Amygdala (tissue), 56 donors: ENCODE measurements around the gene CAMK2D.

Source experiments
- DNase-seq, 56 donors: peaks; one replicate each; lab custom pipeline; 2025; lab: John Stamatoyannopoulos, UW

CAMK2D gene

DNA sequence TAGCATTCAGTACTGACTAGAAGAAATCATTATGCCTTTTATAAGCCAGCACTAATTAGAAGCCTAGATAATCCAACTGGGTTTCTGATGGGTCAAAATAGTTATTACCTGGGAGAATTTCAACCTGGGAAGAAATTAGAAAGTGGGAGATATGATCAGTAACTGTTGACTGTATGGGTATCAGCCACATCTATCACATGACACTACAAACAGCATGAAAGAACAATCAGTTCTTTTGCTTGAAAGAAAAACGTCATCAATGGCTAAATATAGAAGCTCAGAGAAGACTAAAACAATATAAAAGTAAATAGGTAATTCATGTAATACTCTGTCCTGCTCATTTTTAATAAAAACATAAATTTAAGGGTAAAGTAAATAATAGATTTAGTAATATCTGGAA, 145.1 kb downstream of the CAMK2D start:
- no peak for DNase-seq

DNA sequence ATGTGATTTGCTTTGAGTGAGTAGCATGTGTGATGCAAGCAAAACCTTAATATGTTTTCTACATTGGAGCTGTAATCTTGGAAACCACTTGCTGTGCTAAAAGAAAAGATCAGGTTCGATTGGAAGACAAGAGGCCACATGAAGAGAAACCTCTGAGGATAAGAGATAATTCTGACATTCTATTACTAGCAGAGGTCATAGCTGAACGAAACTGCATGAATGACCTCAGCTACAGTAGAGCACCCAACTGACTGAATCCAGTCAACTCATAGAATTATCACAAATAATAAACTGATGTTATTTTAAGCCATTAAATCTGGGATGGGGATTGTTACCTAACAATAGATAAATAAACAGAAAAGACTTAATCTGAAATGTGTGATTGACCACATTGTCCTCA, 147.1 kb downstream of the CAMK2D start:
- no peak for DNase-seq

DNA sequence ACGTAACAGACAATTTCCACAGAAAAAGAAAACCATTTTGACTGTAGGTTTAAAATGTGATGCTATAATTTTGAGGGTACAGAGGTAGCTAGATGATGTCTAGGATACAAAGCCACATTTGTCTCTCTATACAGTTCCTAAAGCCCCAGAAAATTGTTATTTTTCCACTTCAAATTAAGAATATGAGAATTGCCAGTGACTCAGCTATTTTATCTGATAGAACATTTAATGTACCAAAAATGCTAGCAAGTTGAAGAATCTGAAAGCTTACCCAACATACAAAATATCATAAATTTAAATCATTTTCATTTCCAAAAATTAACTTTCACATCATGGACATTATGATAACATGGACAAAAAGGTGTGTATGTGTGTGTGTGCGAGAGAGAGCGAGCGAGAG, 148.0 kb downstream of the CAMK2D start:
- DNase-seq: no peak

DNA sequence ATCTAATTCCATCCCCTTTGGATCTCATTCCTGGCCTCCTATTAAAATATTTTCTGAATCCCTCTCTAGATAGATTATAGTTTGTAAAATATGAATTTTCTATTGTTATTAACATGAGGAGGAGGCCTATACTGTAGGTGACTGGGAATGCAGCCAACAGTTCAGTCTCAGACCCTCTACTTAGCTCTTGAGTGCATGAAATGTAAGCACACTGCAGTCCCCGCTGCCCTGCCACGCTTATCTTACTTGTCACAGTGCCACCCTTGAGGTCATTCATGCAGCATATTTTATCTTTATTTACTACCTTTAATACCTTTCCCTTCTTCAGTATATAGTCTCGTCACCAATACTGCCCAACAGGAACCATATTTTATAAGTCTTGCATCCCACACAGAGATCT, 151.0 kb downstream of the CAMK2D start:
- DNase-seq: no peak

DNA sequence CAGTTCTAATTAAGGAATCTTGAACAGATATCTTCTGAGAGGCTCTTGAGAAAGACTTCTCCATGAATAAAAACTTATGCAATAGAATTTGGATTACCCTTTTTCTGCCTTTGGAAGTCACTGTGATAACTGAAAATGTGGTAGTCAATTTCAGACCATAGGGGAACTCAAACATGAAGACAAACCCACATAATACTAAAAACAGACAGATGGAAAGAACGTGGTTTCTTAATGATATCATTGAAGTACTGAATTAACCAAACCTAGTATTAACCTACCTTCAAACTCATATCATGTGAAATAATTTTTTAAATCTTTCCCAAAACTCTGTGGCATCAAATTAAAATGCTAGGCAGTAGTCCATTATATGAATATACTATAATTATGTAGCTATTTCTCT, 153.5 kb downstream of the CAMK2D start:
- DNase-seq: no peak

DNA sequence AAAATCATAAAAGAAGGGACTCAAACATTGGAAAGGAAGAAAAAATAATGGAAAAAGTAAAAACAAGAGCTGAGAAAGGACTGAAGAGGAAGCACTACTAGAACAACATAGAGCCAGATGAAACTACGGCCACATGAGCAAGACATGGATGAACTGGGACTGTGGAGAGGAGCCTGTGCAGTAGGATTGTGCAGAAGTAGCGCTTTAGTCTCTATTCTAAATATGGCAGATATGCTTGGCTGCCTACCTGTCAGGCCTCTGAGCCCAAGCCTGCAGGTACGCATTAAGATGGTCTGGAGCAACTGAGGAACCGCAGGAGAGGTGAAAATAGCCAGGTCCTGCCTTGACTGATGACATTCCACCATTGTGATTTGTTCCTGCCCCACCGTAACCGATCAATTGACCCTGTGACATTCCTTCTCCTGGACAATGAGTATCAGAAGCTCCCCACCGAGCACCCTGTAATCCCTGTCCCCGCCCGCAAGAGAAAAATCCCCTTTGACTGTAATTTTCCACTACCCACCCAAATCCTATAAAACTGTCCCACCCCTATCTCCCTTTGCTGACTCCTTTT, 154.3 kb downstream of the CAMK2D start:
- DNase-seq: no peak

DNA sequence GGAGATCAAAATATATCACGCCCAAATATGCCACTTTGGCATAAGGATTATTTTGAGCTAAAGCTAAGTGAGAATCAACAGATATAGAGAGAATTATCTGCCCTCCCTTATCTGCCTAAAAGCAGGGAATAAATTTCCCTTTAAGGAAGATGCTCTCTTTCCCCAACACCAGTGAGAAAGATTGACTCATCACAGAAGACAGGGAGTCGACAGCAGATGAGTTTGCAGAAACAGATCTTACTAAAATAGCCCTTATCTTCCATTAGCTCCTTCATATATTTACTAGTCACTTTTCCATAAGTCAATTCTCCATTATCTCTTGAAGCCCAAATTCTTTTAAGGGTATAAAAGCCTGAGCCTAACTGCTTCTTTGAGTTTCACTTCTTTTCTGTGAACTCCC, 156.6 kb downstream of the CAMK2D start:
- peak in 1 of 56 donors; percentile 2 for DNase-seq

DNA sequence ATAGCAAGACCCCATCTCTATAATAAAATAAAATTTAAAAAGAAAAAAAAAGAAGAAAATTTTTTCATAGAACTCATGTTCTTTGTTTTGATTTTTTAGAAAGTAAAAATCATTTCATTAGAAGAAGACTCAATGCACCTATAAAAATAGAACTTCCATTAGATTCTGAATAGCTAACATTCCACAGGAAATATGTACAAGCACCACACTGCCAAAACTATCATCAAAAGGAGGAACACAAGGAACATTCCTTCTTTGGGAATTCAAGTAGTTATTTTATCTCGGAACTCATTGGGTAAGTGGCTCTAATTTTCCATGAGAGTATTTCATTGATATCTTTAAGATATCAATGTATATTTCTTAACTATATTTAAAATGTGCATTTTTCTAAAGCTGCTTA, 157.6 kb downstream of the CAMK2D start:
- DNase-seq: no peak

DNA sequence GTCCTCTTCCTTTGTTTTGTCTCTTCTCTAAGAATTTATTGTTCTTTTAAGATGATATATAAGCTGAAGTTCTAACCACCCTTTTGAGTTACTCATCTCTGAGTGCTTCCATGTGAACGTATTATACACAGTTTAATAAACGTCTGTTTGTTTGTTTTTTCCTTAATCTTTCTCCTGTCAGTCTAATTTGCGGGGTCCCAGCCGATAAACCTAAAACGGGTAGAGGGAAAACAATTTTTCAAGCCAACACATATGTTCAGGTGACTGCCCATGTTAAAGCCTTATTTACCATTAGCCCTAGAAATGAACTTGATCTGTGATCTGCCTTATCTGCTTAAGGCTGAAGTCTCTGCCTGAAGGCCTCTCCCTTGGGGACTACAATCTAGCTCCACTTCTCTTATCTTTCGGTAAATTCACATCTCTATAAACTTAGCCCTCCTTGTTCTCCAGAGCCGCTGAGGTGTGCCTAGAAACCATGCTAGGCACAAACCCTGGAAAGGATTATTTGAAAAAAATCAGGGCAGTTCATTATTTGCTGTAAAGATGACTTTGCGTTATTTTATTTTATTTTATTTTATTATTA, 158.8 kb downstream of the CAMK2D start:
- no peak for DNase-seq

DNA sequence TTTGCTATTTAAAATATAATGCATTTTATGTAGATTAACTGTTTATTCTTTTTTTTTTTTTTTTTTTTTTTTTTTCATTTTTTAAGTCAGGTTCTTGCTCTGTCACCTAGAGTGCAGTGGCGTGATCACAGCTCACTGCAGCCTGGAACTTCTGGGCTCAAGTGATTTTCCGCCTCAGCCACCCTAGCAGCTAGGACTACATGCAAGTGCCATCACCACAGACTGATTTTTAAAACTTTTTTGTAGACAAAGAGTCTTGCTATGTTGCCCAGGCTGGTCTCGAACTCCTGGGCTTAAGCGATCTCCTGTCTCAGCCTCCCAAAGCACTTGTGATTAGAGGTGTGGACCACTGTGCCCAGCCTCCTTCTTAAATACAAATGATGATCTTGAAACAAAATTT, 159.9 kb downstream of the CAMK2D start:
- DNase-seq: no peak

DNA sequence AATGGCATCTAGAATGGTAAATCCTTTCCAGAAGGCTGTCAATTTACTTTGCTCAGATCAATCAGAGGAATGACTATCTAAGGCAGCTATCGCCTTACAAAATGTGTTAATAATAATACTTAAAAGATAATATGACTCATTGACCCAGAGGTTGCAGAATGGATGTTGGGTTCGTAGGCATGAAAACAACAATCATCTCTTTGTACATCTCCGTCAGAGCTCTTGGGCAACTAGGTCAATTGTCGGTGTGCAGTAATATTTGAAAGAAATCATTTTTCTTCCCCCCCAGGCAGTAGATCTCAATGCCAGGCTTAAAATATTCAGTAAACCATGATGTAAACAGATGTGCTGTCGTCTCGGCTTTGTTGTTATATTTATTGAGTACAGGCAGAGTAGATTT, 165.1 kb downstream of the CAMK2D start:
- DNase-seq: no peak

DNA sequence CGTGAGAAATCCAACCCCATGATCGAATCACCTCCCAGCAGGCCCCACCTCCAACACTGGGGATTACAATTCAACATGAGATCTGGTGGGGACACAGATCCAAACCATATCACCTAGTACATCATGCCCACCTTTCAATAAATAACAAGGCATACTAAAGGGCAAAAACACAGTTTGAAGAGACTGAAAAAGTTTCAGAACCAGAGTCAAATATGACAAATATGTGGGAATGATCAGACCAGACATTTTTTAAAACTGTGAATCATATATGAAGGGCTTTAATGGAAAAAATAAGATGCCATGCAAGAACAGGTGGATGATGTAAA, 167.3 kb downstream of the CAMK2D start:
- DNase-seq: no peak

DNA sequence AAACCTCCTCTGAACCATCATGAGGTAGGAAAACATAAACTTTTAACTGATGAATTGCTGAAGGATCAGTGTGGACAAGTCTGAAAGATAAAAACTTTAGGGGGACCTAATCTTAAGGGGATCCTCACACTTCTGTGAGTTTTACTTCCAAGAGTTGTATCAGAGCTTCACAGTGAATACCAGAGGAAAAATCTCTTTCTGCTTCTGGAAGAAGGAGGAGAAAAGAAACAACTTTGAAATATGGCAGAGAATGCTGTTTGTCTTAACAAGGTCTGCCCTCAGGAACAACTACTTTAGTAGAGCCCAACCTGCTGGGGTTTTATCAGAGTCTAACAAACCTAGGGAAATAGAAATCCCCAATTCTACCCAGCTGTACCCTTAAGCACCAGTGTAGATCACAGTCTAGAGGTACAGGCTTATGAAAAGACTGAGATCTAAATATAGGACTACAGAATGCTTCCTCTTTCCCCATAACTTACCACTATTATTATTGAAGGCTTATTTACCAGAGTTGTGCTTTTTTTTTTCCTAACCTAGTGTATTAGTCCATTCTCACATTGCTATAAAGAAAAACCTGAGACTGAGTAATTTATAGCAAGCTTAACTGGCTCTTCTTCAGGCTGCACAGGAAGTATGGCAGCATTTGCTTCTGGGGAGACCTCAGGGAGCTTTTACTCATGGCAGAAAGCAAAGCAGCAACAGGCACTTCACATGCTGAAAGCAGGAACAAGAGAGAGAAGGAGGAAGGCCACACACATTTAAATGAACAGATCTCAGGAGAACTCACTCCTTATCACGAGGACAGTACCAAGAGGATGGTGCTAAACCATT, 167.9 kb downstream of the CAMK2D start:
- no peak for DNase-seq

DNA sequence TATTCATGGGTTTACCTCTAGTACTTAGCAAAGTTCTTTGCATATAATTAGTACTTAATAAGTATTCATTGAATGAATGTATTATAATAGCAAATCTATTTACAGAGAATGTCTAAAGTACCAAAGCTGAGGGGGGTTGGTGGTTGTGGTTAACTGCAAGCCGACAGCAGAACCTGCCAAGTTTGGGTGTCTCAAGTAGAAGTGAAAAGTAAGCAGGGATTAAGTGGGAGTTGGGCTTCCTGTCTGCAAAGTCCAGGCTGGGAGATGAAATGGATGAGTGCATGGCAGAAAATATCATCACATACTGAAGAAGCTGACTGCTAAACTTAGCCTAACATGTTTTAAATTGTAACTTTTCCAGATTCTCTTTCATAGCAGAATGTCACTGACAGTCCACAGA, 169.6 kb downstream of the CAMK2D start:
- DNase-seq: peak in 1 of 56 donors; percentile 2

DNA sequence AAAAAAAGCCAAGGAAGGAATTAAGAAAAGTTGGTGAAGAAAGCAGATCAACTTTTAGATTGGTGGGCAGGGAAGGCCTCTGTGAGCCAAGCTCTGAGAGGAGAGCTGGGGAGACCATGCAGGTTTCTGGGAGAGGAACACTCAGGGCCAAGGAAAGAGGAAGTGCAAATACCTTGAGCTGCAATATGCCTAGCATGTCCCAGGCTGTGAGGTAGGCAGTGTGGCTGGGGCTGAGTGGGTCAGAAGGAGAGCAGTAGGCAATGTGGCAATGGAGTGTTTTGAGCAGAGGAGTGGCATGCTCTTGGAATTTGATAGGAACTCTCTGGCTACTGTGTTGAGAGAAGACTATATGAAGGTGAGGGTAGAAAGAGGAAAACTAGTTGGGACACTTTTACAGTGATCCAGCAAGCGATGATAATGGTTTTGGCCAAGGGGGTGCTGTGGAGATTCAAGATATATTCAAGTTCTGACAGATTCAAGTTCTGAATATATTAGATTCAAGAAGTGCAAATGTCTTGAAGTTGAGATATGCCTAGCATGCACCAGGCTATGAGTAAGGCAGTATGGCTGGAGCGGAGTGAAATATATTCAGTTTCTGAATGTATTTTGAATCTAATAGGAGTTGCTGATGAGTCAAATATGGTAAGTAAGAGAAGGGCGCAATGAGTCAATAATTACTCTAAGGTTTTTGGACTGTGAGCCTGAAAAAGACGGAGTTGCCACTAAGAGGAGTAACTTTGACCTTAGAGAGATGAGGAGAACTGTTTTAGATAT, 172.5 kb downstream of the CAMK2D start:
- DNase-seq: no peak

DNA sequence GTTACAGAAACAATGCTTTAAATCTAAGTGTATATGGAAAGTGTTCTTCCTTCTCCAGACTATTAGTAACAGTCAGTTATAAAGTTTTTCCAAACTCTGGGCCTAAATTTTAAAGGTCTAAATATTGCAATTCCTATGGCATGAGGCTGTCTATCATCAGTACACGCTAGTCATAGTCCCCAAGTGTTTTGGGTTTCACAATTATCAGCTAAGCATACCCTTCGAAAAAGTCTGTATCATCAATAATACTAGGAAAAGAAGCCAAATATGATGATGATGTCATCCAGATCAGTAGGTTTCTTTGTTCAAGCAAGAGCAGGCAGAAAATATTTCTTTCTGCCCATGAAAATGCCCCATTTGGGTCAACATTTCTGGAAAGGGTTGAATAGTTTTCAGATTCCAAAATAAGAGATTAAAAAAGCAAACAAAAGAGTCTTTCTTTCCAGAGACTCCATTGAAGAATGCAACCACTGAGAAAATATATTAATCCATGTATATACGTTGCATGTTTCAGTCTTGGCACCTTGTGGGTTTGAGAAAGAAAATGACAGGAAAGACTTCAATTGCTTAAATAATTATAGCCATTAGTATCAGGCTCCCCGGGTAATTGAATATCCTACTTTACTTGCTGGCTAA, 173.8 kb downstream of the CAMK2D start:
- no peak for DNase-seq

DNA sequence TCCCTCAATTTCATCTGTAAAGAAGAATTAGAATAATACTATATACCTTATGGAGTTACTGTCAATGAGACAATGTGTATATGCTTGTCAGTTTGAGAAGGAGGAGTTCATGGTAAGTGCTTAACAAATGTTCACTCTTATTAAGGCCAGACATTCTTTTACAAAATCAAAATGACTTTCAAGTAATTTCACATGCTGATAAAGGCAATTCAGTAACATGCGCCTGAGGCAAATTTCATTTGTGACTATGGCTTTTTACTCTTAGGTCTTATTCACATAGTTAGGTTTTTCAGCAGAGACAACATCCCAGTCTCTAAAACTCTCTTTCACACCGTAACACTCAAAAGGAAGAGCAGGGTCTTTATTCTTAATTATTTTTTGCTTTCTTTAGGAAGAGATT, 174.4 kb downstream of the CAMK2D start:
- DNase-seq: no peak

DNA sequence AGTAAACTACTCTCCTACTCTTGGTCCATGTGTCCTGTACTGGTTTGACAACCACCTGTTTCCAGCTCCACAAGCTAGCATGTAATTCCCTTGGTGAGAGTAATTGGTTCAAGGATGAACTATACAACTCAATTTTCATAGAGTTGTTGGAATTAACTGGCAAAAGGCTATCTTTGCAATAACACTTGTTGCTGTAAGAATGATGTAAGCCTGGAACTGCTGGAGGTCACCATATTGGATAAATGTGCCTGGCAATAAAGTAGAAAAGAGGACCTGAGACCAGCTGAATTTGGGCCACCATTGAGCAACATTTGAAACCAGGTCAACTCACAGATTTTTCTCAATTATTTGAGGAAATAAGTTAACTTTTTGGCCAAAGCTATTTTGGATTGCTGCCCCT, 175.5 kb downstream of the CAMK2D start:
- DNase-seq: no peak

DNA sequence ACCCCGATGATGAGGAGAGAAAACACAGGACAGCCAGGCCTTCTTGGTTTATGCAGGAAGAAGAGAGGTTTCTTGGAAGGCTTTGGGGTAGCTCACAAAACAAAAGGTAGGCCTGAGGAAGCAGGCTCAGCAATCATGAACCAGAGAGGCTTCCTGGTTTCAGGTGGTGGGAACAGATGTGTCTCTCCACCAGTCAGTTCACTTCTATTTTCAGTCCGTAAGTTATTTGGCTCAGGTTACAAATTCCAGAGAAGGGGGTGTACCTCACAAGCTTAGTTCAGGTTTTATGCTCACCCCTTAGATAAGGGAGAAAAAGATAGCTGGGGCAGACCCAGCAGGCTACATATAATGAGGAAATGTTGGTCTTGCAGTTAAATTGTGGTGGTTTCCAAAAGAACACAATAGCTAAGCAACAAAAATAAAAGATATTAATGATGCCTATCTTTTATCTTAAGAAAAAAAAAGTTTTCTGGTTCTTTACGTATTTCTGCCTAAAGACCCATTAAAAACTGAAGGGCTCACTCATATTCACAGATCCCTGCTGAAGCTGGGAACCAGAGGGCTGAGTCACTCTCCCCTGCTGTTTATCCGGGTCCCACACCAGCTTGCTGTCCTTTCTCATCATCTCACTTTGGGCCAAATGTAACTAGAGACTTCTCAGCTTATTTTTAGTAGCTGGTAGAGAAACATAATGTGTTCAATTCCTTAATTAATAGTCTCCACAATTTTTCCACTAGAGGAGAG, 177.0 kb downstream of the CAMK2D start:
- no peak for DNase-seq

DNA sequence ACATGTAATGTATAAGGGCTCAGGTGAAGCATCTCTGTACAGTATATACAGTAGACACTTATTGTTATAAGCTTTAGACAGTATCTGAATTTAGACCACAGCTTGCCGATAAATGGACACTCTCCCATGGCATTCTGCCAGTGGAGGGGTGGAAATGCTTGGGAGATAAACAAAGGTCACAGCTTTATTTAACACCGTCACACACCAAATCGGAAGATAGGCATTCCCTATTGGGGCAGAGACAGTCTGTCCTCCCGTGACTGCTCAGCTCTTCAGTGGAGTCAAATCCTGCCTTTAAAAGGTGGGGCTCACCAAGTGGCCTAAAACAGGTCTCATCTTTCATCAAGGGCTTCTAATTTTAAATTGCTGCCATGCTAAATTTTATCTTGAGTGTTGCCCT, 178.8 kb downstream of the CAMK2D start:
- no peak for DNase-seq
